MM.1S (cell line): ENCODE measurements around the gene ZBTB18.

Source experiments
- DNase-seq: peaks from one replicate; pipeline ENCODE4 v3.0.0-alpha.2; 2015
- H2AFZ ChIP-seq: fragments of 300-600 bp; sonication (generic); 2 replicates; pipeline ENCODE4 v1.6.0; 2016; ENCODE audit warnings: antibody characterized with exemption, low read length
- H3F3A ChIP-seq: fragments of 300-600 bp; sonication (generic); 2 replicates; pipeline ENCODE4 v1.6.1; 2016; ENCODE audit warnings: mild to moderate bottlenecking, antibody characterized with exemption, low read length, moderate library complexity, mixed read lengths; ENCODE audit not compliant: insufficient read depth
- H3K27ac ChIP-seq: fragments of 300-600 bp; sonication (generic); 2 replicates; pipeline ENCODE4 v1.5.1; 2016; ENCODE audit warnings: mild to moderate bottlenecking, low read length
- H3K27me3 ChIP-seq: fragments of 300-600 bp; sonication (generic); replicated peaks from 2 replicates; pipeline ENCODE4 v1.6.0; 2016; ENCODE audit warnings: low read length; ENCODE audit not compliant: insufficient read depth
- H3K36me3 ChIP-seq: fragments of 300-600 bp; sonication (generic); replicated peaks from 2 replicates; pipeline ENCODE4 v1.6.1; 2016; ENCODE audit warnings: mild to moderate bottlenecking, low read length, mixed read lengths; ENCODE audit not compliant: insufficient read depth
- H3K4me1 ChIP-seq: fragments of 300-600 bp; sonication (generic); 2 replicates; pipeline ENCODE4 v1.6.1; 2016; ENCODE audit warnings: low read length, mixed read lengths
- H3K4me2 ChIP-seq: fragments of 300-600 bp; sonication (generic); 2 replicates; pipeline ENCODE4 v1.6.0; 2016; ENCODE audit warnings: low read depth, low read length
- H3K4me3 ChIP-seq: fragments of 300-600 bp; sonication (generic); 2 replicates; pipeline ENCODE4 v1.5.1; 2016; ENCODE audit warnings: low read length, mixed read lengths
- H3K79me2 ChIP-seq: fragments of 300-600 bp; sonication (generic); 2 replicates; pipeline ENCODE4 v1.6.1; 2016; ENCODE audit warnings: mixed run types, low read length, mixed read lengths
- H3K9ac ChIP-seq: fragments of 300-600 bp; sonication (generic); 2 replicates; pipeline ENCODE4 v1.6.1; 2016; ENCODE audit warnings: low read length, mixed read lengths
- H3K9me2 ChIP-seq: fragments of 300-600 bp; sonication (generic); replicated peaks from 2 replicates; pipeline ENCODE4 v1.6.1; 2016; ENCODE audit warnings: mild to moderate bottlenecking, low read length, mixed read lengths; ENCODE audit not compliant: insufficient read depth
- H3K9me3 ChIP-seq: fragments of 300-600 bp; sonication (generic); replicated peaks from 2 replicates; pipeline ENCODE4 v1.6.1; 2016; ENCODE audit warnings: mild to moderate bottlenecking, low read length, mixed read lengths; ENCODE audit not compliant: insufficient read depth
- H4K20me1 ChIP-seq: fragments of 300-600 bp; sonication (generic); 2 replicates; pipeline ENCODE4 v1.6.1; 2016; ENCODE audit warnings: mild to moderate bottlenecking, low read length, moderate library complexity, mixed read lengths; ENCODE audit not compliant: insufficient read depth
- CTCF ChIP-seq: fragments of 300-600 bp; sonication (generic); IDR thresholded peaks from 2 replicates; pipeline ENCODE4 v1.5.1; 2016; ENCODE audit warnings: antibody characterized with exemption, low read length, mixed read lengths
- EZH2 ChIP-seq: fragments of 300-600 bp; sonication (generic); optimal IDR thresholded peaks from 2 replicates; pipeline ENCODE3; 2017; ENCODE audit warnings: low read depth, mild to moderate bottlenecking, antibody characterized with exemption, low read length, mixed read lengths
- EZH2phosphoT487 ChIP-seq: fragments of 300-600 bp; sonication (generic); IDR thresholded peaks from 2 replicates; pipeline ENCODE4 v1.6.1; 2018; ENCODE audit warnings: antibody characterized with exemption, low read length

ZBTB18 gene

GRCh38 chr1:244094880-244095528 is 43.9 kb downstream of the ZBTB18 start:
- no peak overlapping the region for H3K4me2 ChIP-seq
- no peaks in the 10 kb centered on the region for H3F3A ChIP-seq
- H3K27ac ChIP-seq: no peak overlapping the region
- H3K9me2 ChIP-seq: no peaks in the 10 kb centered on the region
- H3K36me3 ChIP-seq: no peaks in the 10 kb centered on the region
- no peaks in the 10 kb centered on the region for H3K9me3 ChIP-seq
- H3K9ac ChIP-seq: no peak overlapping the region
- H4K20me1 ChIP-seq: no peaks in the 10 kb centered on the region
- H3K4me3 ChIP-seq: no peak overlapping the region
- TF ChIP-seq CTCF (no peak), EZH2 (no peak), EZH2phosphoT487 (no peak)
- H2AFZ ChIP-seq: no peak overlapping the region
- H3K4me1 ChIP-seq: no peaks in the 10 kb centered on the region
- H3K79me2 ChIP-seq: no peaks in the 10 kb centered on the region
- no peaks in the 10 kb centered on the region for H3K27me3 ChIP-seq
- no peak for DNase-seq

GRCh38 chr1:244095529-244095911 is 44.4 kb downstream of the ZBTB18 start:
- H3K27ac ChIP-seq: no peak overlapping the region
- no peaks in the 10 kb centered on the region for H3K9me2 ChIP-seq
- no peaks in the 10 kb centered on the region for H4K20me1 ChIP-seq
- H3K36me3 ChIP-seq: no peaks in the 10 kb centered on the region
- no peaks in the 10 kb centered on the region for H3K9me3 ChIP-seq
- H3K9ac ChIP-seq: no peak overlapping the region
- no peaks in the 10 kb centered on the region for H3K27me3 ChIP-seq
- H3K4me2 ChIP-seq: no peak overlapping the region
- DNase-seq: no peak
- H3F3A ChIP-seq: no peaks in the 10 kb centered on the region
- no peak overlapping the region for H3K4me3 ChIP-seq
- no peaks in the 10 kb centered on the region for H3K79me2 ChIP-seq
- TF ChIP-seq EZH2phosphoT487 (no peak), EZH2 (no peak), CTCF (no peak)
- H2AFZ ChIP-seq: no peak overlapping the region
- H3K4me1 ChIP-seq: no peaks in the 10 kb centered on the region

GRCh38 chr1:244096066-244096610 is 45.1 kb downstream of the ZBTB18 start:
- H3K9me2 ChIP-seq: no peaks in the 10 kb centered on the region
- no peak overlapping the region for H3K4me3 ChIP-seq
- H3K36me3 ChIP-seq: no peaks in the 10 kb centered on the region
- H3K27ac ChIP-seq: no peak overlapping the region
- H3K27me3 ChIP-seq: no peaks in the 10 kb centered on the region
- no peaks in the 10 kb centered on the region for H3K79me2 ChIP-seq
- no peaks in the 10 kb centered on the region for H3F3A ChIP-seq
- DNase-seq: no peak
- H3K4me1 ChIP-seq: no peaks in the 10 kb centered on the region
- no peak overlapping the region for H3K9ac ChIP-seq
- H3K9me3 ChIP-seq: no peaks in the 10 kb centered on the region
- H2AFZ ChIP-seq: no peak overlapping the region
- no peaks in the 10 kb centered on the region for H4K20me1 ChIP-seq
- TF ChIP-seq EZH2 (no peak), EZH2phosphoT487 (no peak), CTCF (no peak)
- no peak overlapping the region for H3K4me2 ChIP-seq
